HepG2 (cell line): Measurements from ENCODE around the gene TUT4. TPM values are rescaled to one million over a fixed set of nuclear protein-coding genes. Genes with fewer than 3 reads are reported as not detected.

Source experiments
- ATAC-seq: fragments of 200-7000 bp; cut with Tn5 transposase; 3 replicates; pipeline ENCODE4 v1.9.1; 2020; ENCODE audit warnings: mild to moderate bottlenecking, moderate library complexity
- BruUV-seq: library from RNA; stranded (reverse); fragments of 400-500 nt; replicated peaks from 2 replicates; lab custom pipeline; 2021; lab: Mats Ljungman, UMichigan
- CTCF ChIA-PET: fragments of 300-600 bp; formaldehyde crosslinking; extraction: SDS; loops from one replicate; lab custom pipeline; 2021; ENCODE audit warnings: low total read pairs, inconsistent platforms, low intra/inter-chr PET ratio; lab: Yijun Ruan, JAX
- POLR2A ChIA-PET: fragments of 350-600 bp; sonication (Branson Sonifier 250); formaldehyde crosslinking; loops from one replicate; lab custom pipeline; 2020; ENCODE audit warnings: antibody characterized with exemption, inconsistent platforms; lab: Yijun Ruan, JAX
- DNase-seq: peaks from one replicate; pipeline ENCODE4 v3.0.0-alpha.2; 2015; ENCODE audit warnings: low spot score
- FAIRE-seq: peaks from 3 replicates; lab custom pipeline; 2011; peaks lifted over from hg19 to GRCh38; lab: Jason Lieb, UNC
- H2AFZ ChIP-seq: one replicate; pipeline ENCODE4 v1.6.1; 2011; ENCODE audit warnings: low read length, inconsistent platforms
- H3K27ac ChIP-seq: fragments of 300-600 bp; 3 replicates; pipeline ENCODE4 v1.8.0; 2011; ENCODE audit warnings: mixed run types, mild to moderate bottlenecking, mixed read lengths, low read length, inconsistent platforms; ENCODE audit not compliant: insufficient read depth; ENCODE audit errors: extremely low read length
- H3K27me3 ChIP-seq, 2 experiments: fragments of 200-600 bp in 1 of 2; 2 replicates in 1 of 2; 3 replicates in 1 of 2; pipeline versions ENCODE4 v1.6.0 to v1.8.0; 2011; ENCODE audit warnings: low read length in 2 of 2, mild to moderate bottlenecking in 2 of 2, moderate library complexity in 2 of 2, inconsistent platforms in 1 of 2; ENCODE audit not compliant: insufficient read depth in 2 of 2, control insufficient read depth in 1 of 2
- H3K36me3 ChIP-seq, 2 experiments: fragments of 200-600 bp in 1 of 2; replicated peaks in 1 of 2; 2 replicates in 1 of 2; 3 replicates in 1 of 2; pipeline versions ENCODE4 v1.5.1 to v1.8.0; 2011; ENCODE audit warnings: low read length in 2 of 2, inconsistent platforms in 1 of 2; ENCODE audit not compliant: insufficient read depth in 2 of 2, control insufficient read depth in 1 of 2
- H3K4me1 ChIP-seq: 2 replicates; pipeline ENCODE4 v1.5.1; 2012; ENCODE audit warnings: low read length, inconsistent platforms; ENCODE audit not compliant: insufficient read depth
- H3K4me2 ChIP-seq: 2 replicates; pipeline ENCODE4 v1.6.0; 2011; ENCODE audit warnings: low read depth, low read length, inconsistent platforms
- H3K4me3 ChIP-seq, 3 experiments: fragments of 200-600 bp in 1 of 3; sonication (generic), shearing (Covaris generic) in 1 of 3; replicated peaks in 1 of 3; 2 replicates each; pipeline ENCODE4 v1.5.1; 2011 to 2016; ENCODE audit warnings: low read length in 3 of 3, inconsistent platforms in 2 of 3, low read depth in 2 of 3, mild to moderate bottlenecking in 2 of 3, control low read depth in 1 of 3, mixed read lengths in 1 of 3; ENCODE audit not compliant: insufficient read depth in 1 of 3
- H3K79me2 ChIP-seq: one replicate; pipeline ENCODE4 v1.6.1; 2011; ENCODE audit warnings: low read length, inconsistent platforms; ENCODE audit not compliant: insufficient read depth
- H3K9ac ChIP-seq: 2 replicates; pipeline ENCODE4 v1.6.0; 2011; ENCODE audit warnings: mild to moderate bottlenecking, low read depth, low read length, inconsistent platforms; ENCODE audit not compliant: insufficient read depth
- H3K9me3 ChIP-seq: 2 replicates; pipeline ENCODE4 v1.5.1; 2012; ENCODE audit warnings: mild to moderate bottlenecking, low read length
- H4K20me1 ChIP-seq: 2 replicates; pipeline ENCODE4 v1.6.0; 2011; ENCODE audit warnings: inconsistent platforms, mild to moderate bottlenecking, low read length, moderate library complexity; ENCODE audit not compliant: insufficient read depth
- AFF4 ChIP-seq: sonication (generic); formaldehyde crosslinking; IDR thresholded peaks from 2 replicates; pipeline ENCODE4 v1.4.0; 2020; ENCODE audit warnings: missing genetic modification reagents
- AKNA ChIP-seq: sonication (generic); formaldehyde crosslinking; IDR thresholded peaks from 2 replicates; pipeline ENCODE4 v1.4.0; 2020; ENCODE audit warnings: missing genetic modification reagents, borderline replicate concordance
- ARNT ChIP-seq: fragments of 450-650 bp; IDR thresholded peaks from 2 replicates; pipeline ENCODE4 v1.6.1; 2017
- ATAD3A ChIP-seq: sonication (generic); formaldehyde crosslinking; IDR thresholded peaks from 2 replicates; pipeline ENCODE4 v1.4.0; 2020; ENCODE audit warnings: missing genetic modification reagents
- CENPT ChIP-seq: sonication (generic); formaldehyde crosslinking; IDR thresholded peaks from 2 replicates; pipeline ENCODE4 v1.8.0; 2022; ENCODE audit warnings: low read depth, mild to moderate bottlenecking, moderate library complexity, missing genetic modification reagents
- HOXA7 ChIP-seq: sonication (generic); formaldehyde crosslinking; IDR thresholded peaks from 2 replicates; pipeline ENCODE4 v1.8.1; 2022; ENCODE audit warnings: mild to moderate bottlenecking, missing genetic modification reagents, moderate library complexity
- KLF9 ChIP-seq: IDR thresholded peaks from 2 replicates; pipeline ENCODE4 v1.6.1; 2016; ENCODE audit warnings: low read depth
- MTA3 ChIP-seq: sonication (generic); formaldehyde crosslinking; IDR thresholded peaks from 2 replicates; pipeline ENCODE4 v1.4.0; 2020; ENCODE audit warnings: missing genetic modification reagents
- NFE2 ChIP-seq: sonication (generic); formaldehyde crosslinking; IDR thresholded peaks from 2 replicates; pipeline ENCODE4 v1.4.0; 2020; ENCODE audit warnings: missing genetic modification reagents
- RARA ChIP-seq: IDR thresholded peaks from 2 replicates; pipeline ENCODE4 v1.6.1; 2016; ENCODE audit warnings: missing genetic modification reagents, missing compliant biosample characterization
- RBFOX2 ChIP-seq: fragments of 200-400 bp; formaldehyde crosslinking; IDR thresholded peaks from 2 replicates; pipeline ENCODE4 v1.6.1; 2017; ENCODE audit warnings: low read depth, mild to moderate bottlenecking, low read length
- SRSF4 ChIP-seq: fragments of 200-400 bp; formaldehyde crosslinking; IDR thresholded peaks from one replicate; pipeline ENCODE4 v1.6.1; 2018; ENCODE audit warnings: mild to moderate bottlenecking, low read depth, low read length, moderate library complexity; ENCODE audit not compliant: poor library complexity, severe bottlenecking
- ZNF260 ChIP-seq: sonication (generic); formaldehyde crosslinking; IDR thresholded peaks from 2 replicates; pipeline ENCODE4 v1.4.0; 2020; ENCODE audit warnings: missing genetic modification reagents, low read depth, mild to moderate bottlenecking, borderline replicate concordance
- ZNF558 ChIP-seq: sonication (generic); formaldehyde crosslinking; IDR thresholded peaks from 2 replicates; pipeline ENCODE4 v1.9.0; 2022; ENCODE audit warnings: mild to moderate bottlenecking, missing genetic modification reagents, borderline replicate concordance
- ZNF607 ChIP-seq: sonication (generic); formaldehyde crosslinking; IDR thresholded peaks from 2 replicates; pipeline ENCODE4 v1.5.1; 2020; ENCODE audit warnings: missing genetic modification reagents, mild to moderate bottlenecking, borderline replicate concordance
- ZNF616 ChIP-seq: sonication (generic); formaldehyde crosslinking; IDR thresholded peaks from 2 replicates; pipeline ENCODE4 v1.5.0; 2020; ENCODE audit warnings: low read depth, mild to moderate bottlenecking, missing genetic modification reagents
- ZSCAN21 ChIP-seq: sonication (generic); formaldehyde crosslinking; IDR thresholded peaks from 2 replicates; pipeline ENCODE4 v1.8.0; 2022; ENCODE audit warnings: mild to moderate bottlenecking, missing genetic modification reagents, moderate library complexity, borderline replicate concordance
- WGBS: methylation state at CpG from one replicate; pipeline ENCODE4 v1.1.6; 2017; ENCODE audit warnings: low lambda C conversion rate; 5-methylcytosine and 5-hydroxymethylcytosine counted together
- in situ Hi-C: cut with HindIII; loops from 2 replicates; pipeline ENCODE4 v1.10.0; 2017; ENCODE audit warnings: low pct_unique_long_range_greater_than_20kb; ENCODE audit not compliant: extremely low pct_ligation_motif_present
- intact Hi-C: fragments of 100-400 bp; cut with micrococcal nuclease; formaldehyde crosslinking; loops from one replicate; pipeline ENCODE4 v1.10.0; 2022; ENCODE audit not compliant: unreplicated experiment
- polyA plus RNA-seq, 8 experiments: library from polyadenylated mRNA; depleted of rRNA in 3 of 8; stranded (reverse) in 7 of 8; unstranded in 1 of 8; fragments of >200 nt; fragmentation: Illumina TruSeq in 4 of 8; extraction: Trizol in 4 of 8; gene quantifications; 2 replicates each; pipeline versions ENCODE4 v1.2.1 to v1.2.3, GENCODE V29; 2011 to 2016; ENCODE audit warnings: low read depth in 4 of 8, missing spikeins in 1 of 8, mixed read lengths in 1 of 8; ENCODE audit not compliant: insufficient read depth in 1 of 8
- total RNA-seq, 5 experiments: library from RNA; depleted of rRNA; stranded (reverse); fragments of >200 nt; fragmentation: Illumina TruSeq; extraction: Trizol; gene quantifications; 2 replicates each; pipeline ENCODE4 v1.2.3, GENCODE V29; 2016; ENCODE audit warnings: low read depth in 1 of 5

The TUT4 gene
- total and polyA plus RNA-seq, 2 of the 13 experiments (the other 11 are each of a cell fraction or from before 2014, with no cell fraction given): 44.7 to 53.5 TPM

- no peak for TF ChIP-seq AKNA (CRISPR knock-in tag)
- TF ChIP-seq RARA (CRISPR knock-in tag): no peak
- no peak for TF ChIP-seq CENPT (CRISPR knock-in tag)
- TF ChIP-seq ZNF558 (CRISPR knock-in tag): no peak
- no peak for TF ChIP-seq ZNF607 (CRISPR knock-in tag)
Measured at GRCh38 chr1:52476943-52477342, 75.9 kb downstream of the TUT4 start (continued).

- Histone ChIP-seq H3K4me2 (no peak overlapping the region), H3K27me3 (no peaks in the 10 kb centered on the region), H3K36me3 (peaks cover 2 to 18% of the 10 kb centered on the region in 2 experiments), H3K9me3 (no peaks in the 10 kb centered on the region), H3K4me3 (no peak overlapping the region), H4K20me1 (no peaks in the 10 kb centered on the region), H2AFZ (no peak overlapping the region), H3K4me1 (peaks cover 39% of the 10 kb centered on the region), H3K9ac (no peak overlapping the region), H3K79me2 (no peaks in the 10 kb centered on the region), H3K27ac (no peak overlapping the region)
- 99% methylated on average over 4 of the region's 4 CpGs for WGBS
- FAIRE-seq: no peak
- CTCF ChIA-PET: no interaction called here
- intact Hi-C loops (no loop called here), in situ Hi-C loops (no loop called here)
- TSS peak; percentile 28 for BruUV-seq
- ATAC-seq: no peak
- no peak for DNase-seq
- POLR2A ChIA-PET: no interaction called here
- TF ChIP-seq SRSF4 (no peak), RBFOX2 (no peak), MTA3 (no peak), KLF9 (no peak), NFE2 (CRISPR knock-in tag) (no peak), ATAD3A (CRISPR knock-in tag) (no peak), ZNF260 (CRISPR knock-in tag) (no peak), HOXA7 (CRISPR knock-in tag) (no peak), ARNT (no peak), AFF4 (CRISPR knock-in tag) (no peak), ZNF616 (CRISPR knock-in tag) (no peak), ZSCAN21 (CRISPR knock-in tag) (no peak)
Measured at GRCh38 chr1:52474807-52475206, 78.1 kb downstream of the TUT4 start.
